ENCODE data around the gene AP4M1.
"Not testable (repeated sequence)": the region's sequence is repeated elsewhere in the genome, so short reads cannot be mapped to it uniquely, and the experiment has no call there.

AP4M1 gene

DNA sequence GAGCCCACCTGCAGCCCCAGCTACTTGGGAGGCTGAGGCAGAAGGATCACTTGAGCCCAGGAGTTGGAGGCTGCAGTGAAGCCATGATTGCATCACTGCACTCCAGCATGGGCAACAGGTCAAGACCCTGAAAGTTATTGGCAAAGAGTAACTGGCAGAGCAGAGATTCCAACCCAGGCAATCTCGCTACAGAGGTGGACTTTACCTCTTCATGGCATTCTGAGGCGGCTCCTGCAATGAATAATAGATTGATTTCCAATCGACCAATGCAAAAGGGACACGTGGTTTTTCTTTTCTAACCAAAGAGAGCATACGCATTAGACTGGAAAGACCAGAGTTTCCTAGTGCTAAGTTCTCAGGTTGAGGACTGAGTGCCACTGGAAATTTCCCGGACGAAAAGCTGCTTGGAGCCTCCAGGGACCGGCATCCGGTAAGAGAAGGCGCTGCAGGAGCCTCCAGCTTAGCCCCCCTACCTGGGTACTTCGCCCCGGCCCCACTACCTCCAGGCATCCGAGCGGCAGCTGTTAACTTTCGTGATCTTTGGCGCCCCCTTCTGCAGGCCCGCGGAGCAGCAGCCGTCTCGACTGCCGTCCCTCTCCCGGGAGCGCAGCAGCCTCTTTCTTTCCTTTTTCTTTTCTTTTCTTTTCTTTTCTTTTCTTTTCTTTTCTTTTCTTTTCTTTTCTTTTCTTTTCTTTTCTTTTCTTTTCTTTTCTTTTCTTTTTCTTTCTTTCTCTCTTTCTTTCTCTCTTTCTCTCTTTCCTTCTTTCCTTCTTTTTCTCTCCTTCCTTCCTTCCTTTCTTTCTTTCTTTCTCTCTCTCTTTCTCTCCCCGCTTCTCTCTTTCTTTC is 29.4 kb downstream of the AP4M1 start:
- DNase-seq (ENCODE audit: low read depth): peak; percentile 64

DNA sequence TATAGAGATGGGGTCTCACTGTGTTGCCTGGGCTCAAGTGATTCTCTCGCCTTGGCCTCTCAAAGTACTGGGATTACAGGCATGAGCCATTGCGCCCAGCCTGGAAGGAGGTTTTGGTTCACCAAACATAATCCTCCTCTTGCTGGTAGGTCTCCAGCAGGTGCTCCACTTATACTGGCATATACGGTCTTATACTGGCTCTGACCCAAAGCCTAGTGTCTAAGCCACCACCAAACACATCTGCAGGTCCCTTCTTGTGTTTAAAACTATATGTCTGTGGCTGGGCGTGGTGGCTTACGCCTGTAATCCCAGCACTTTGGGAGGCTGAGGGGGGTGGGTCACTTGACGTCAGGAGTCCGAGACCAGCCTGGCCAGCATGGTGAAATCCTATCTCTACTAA is 30.7 kb downstream of the AP4M1 start:
- DNase-seq (ENCODE audit: low read depth): no peak

DNA sequence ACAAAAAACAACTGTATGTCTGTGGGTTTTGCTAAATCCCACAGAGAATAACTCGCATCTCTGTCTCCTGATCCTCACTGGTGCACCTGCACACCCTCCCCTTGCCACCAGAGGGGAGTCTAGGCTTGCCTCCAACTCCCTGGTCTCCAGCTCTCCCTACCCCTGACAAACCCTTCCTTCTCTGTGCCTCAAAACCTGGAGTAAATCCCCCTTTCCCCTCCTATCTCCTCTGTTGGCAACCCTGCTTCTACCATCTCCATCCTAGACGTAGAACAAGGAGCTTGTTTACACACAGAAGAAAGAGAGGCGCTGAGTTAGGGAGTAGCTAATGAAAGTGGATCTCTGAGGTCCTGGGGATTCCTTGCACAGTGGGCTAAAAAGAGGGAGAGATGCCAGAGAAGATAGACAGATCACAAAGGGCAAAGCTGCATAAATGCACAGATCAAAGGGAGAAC is 31.3 kb downstream of the AP4M1 start:
- no peak for DNase-seq (ENCODE audit: low read depth)

DNA sequence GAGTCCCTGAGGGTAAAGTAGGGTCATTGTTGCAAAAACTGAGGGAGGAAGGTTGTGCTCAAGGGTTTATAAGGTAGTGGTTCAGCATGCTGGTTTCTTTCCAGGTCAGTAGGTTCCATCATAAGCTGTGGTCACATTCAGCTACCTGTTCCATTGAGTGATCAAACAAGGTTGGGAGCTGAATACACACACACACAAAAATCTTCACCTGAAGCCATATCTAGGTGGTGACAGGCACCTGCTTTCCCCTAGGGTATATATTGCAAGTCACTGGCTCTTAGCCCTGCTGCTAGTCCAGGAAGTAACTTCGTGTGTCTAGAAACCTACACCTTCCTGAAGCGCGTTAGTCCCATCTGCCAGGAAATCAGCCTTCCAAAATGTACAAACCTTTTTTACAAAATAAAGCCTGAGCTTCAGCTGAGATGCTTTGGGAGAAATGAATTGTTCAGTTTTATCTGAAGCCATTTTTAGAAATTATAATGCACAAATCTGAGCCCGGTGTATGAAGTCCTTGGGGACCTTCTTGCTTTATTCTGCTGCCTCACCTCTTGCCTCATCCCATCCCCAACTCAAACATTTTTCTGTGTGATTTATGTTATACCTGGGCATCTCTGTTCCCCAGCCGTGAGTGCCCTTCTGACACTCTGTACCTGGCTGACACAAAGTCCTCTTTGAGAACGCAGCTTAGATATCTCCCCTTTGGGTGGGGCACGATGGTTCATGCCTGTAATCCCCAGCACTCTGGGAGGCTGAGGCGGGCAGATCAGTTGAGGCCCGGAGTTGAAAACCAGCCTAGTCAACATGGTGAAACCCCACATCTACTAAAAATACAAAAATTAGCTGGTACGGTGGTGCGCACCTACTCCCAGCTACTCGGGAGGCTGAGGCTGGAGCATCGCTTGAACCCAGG is 36.7 kb downstream of the AP4M1 start:
- DNase-seq (ENCODE audit: low read depth): no peak

DNA sequence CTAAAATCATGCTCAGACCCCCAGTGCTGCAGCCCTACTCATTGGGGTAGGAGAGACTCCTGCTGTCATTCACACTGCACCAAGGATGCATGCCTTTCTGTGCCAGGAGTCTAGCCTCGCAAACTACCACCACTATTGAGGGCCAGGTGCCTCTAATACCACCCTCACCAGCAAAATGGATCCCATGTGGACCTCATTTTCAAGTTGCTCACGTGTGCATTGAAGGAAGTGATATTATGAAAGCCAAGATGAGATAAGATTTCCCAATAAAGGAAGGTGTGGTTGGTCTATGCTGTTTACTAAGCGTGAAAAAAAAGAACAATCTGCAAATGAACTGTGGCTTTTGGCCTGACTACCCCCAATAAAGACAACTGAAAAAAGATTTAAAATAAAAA is 40.1 kb downstream of the AP4M1 start:
- no peak for DNase-seq (ENCODE audit: low read depth)

DNA sequence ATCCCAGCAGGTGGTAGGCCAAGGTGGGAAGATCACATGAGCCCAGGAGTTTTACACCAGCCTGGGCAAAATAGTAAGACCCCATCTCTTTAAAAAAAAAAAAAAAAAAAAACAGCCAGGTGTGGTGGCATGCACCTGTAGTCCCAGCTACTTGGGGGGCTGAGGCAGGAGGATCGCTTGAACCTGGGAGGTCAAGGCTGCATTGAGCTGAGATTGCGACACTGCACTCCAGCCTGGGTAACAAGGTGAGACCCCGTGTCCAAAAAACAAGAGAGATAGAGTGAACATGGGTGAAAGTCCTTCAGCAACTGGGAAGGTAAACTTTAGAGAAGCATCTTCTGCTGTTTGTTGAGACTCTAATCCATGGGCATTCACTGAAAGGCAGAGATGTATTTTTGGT is 41.0 kb downstream of the AP4M1 start:
- DNase-seq (ENCODE audit: low read depth): no peak

DNA sequence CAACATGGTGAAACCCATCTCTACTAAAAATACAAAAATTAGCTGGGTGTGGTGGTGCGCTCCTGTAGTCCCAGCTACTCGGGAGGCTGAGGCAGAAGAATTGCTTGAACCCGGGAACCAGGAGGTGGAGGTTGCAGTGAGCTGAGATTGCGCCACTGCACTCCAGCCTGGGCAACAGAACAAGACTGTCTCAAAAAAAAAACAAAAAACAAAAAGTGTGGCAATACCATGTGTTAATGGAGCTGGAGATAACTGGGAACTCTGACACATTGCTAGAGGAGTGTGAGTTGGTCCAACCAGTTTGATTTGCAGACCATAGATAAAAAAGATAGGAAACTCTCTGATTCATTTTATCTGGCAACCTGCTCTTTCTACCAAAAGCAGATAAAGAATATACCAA is 44.9 kb downstream of the AP4M1 start:
- not testable (repeated sequence) for DNase-seq (ENCODE audit: low read depth)

DNA sequence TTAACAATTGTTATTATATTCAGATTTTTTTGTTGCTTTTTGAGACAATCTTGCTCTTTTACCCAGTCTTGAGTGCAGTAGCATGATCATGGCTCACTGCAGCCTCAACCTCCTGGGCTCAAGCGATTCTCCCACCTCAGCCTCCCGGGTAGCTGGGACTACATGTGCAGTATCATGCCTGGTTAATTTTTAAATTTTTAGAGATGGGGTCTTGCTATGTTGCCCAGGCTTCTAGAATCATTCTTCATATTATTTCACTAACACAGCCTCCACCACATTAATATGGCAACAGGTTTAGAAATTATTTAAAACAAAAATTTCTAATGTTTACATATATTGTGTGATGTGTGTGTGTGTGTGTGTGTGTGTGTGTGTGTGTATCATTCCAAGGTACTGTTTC is 45.8 kb downstream of the AP4M1 start:
- no peak for DNase-seq (ENCODE audit: low read depth)

DNA sequence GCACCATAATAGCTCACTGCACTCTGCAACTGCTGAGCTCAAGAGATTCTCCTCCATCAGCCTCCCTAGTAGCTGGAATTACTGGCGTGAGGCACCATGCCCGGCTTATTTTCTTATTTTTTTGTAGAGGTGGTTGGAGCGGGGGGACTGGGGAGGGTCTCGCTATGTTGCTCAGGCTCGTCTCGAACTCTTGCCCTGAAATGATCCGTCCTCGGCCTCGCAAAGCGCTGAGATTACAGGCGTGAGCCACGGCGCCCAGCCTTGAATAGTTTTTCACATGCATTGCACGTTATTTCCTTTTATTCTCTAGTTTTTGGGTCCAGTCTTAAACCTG is 46.7 kb downstream of the AP4M1 start:
- no peak for DNase-seq (ENCODE audit: low read depth)

DNA sequence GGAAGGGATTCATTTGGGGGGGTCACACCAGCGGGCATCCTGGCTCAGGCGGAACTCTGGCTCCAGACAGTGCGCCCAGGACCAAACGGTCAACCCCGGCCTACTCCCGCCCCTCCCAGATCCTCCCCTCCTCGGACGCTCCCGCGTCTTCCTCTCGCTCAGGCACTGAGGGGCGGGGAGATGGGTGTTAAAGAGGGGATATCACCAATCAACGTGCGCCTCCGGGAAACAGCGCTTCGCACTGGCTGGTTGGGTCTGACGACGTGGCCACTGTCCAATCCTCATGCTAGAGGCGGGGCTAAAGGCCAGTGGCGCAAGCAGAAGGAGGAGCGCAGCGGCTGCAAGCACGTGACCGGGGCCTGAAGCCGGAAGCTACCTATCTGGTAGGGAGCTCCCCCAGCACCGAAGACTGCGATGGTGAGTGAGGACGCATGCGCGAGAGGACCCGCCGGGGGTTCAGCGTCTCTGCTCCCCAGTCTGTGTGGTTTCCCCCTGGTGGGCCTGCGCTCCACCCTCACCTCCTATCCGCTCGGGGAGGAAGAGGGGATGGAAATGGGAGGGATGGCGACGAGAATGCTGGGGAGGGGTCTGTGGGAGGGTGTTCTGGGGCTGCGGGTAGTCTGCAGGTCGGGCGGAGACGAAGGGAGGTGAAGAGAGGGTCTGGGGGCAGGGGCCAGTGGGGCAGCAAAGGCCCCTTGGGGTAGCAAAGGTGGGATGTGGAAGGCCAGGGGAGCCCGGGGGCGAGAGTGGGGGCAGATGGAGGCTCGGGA is 47.3 kb downstream of the AP4M1 start, which contains the start of gene LAMTOR4:
LAMTOR4 (plus strand) TSS at position 360 of the 770 bp plus-strand sequence; CDS start at position 415, 55 bp downstream.
- DNase-seq (ENCODE audit: low read depth): peak; percentile 94

DNA sequence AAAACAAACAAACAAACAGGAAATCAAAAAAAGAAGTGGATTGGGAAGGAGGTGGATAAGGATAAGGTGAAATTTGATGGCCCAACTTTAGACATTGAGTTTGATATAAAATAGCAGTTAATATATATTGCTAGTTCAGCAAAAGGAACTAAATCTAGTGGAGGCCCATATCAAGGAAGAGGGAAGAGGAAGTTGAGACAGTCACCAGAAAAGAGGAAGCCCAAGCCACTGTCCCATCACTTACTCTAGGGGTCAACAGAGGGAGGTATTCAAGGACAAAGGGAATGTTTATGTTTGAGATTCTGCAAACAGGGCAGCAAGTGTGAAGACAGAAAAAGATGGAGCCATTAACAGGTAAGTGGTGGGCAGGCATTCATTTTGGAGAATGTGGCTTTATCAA is 51.0 kb downstream of the AP4M1 start:
- no peak for DNase-seq (ENCODE audit: low read depth)

DNA sequence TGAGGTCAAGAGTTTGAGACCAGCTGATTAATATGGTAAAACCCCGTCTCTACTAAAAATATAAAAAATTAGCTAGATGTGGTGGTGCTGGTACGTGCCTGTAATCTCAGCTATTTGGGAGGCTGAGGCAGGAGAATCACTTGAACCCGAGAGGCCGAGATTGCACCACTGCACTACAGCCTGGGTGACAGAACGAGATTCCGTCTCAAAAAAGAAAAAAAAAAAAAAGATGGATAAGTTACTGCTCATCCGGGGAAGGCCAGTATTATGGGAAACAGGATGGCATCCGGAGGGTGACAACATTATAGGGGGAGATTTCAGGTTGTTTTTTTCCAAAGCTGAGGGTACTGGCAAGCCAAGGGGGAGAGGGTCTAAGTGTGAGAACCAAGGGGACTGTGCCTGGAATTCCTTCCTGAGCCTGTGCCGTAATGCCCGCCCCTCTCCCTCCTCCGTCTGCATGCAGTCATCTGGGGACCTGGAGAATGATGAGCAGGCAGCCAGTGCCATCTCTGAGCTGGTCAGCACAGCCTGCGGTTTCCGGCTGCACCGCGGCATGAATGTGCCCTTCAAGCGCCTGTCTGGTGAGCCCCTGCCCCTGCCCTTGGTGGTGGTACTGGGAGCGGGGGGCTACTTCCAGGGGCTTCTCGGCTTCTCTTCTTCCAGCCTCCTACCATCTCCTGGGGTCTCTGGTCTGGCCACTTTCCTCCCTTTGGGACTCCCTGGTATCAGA is 51.7 kb downstream of the AP4M1 start:
- no peak for DNase-seq (ENCODE audit: low read depth)

DNA sequence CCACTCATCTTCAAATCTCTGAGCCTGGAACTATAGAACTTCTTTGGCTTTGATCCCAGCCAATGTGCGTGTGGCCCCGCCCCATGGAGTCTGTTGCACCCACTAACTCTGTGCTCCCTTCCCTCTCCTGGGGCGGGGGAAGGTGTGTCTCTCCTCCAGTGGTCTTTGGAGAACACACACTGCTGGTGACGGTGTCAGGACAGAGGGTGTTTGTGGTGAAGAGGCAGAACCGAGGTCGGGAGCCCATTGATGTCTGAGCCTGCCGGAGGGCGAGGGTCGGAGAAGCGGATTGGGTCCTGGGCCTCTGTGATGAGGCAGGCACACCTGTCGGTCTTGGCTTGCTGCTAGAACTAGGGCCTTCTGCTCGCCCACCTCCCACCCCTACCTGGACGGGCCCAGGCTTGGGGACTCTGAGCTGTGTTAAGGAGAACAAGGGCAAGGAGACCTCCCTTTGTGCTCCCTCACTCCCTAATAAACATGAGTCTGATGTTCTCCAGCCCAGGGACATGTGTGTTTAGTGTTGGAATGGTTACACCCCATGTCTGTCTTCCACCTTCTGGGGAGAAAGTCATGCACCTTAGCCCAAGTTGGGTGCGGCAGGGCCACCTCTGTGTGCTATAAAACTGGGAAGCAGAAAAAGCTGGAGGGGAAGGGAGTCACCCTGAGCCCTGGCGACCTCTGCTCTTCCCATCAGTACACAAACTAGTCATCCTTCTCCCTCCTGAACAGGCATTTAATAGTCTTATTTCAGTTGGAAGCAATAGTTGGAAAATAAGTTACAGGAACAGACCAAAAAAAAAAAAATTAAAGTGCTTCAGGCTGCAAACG is 52.5 kb downstream of the AP4M1 start:
- no peak for DNase-seq (ENCODE audit: low read depth)

DNA sequence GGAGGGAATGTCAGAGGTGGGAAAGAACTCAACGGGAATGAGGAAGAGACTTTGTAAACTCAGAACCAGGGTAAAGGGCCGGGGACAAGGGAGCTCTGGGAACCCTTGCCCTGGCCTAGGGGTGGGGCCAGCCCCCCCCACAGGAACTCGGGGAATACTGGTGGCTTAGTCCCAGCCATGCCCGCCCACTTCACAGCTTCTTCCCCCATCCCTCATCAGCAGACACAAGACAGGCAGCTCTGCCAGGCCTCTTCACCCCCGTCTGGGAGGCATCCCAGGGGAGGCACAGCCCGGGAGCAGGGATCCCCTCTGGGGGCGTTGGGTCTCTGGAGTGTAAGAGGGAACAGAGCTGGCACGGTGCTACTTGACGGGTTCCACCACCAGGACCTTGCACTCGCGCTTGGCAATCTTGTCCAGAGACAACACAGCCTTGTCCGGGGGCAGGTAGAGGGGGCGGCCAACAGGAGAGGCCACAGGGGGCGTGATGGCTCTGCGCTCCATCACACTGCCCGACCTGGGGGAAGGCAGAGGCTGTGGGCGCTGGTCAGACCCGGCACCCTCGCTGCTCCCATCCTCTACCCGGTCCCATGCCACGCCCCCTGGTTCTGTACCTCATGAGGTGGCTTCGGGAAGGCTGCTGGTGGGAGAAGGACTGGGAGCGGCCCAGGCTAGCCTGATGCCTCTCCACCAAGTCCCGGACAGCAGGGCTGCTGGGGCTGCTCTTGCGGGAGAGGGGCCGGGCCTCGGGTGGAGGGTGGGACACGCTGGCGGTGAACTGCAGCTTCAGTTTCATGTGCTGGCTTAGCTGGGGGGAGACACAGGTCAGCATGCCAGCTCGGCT is 53.4 kb downstream of the AP4M1 start:
- DNase-seq (ENCODE audit: low read depth): no peak

DNA sequence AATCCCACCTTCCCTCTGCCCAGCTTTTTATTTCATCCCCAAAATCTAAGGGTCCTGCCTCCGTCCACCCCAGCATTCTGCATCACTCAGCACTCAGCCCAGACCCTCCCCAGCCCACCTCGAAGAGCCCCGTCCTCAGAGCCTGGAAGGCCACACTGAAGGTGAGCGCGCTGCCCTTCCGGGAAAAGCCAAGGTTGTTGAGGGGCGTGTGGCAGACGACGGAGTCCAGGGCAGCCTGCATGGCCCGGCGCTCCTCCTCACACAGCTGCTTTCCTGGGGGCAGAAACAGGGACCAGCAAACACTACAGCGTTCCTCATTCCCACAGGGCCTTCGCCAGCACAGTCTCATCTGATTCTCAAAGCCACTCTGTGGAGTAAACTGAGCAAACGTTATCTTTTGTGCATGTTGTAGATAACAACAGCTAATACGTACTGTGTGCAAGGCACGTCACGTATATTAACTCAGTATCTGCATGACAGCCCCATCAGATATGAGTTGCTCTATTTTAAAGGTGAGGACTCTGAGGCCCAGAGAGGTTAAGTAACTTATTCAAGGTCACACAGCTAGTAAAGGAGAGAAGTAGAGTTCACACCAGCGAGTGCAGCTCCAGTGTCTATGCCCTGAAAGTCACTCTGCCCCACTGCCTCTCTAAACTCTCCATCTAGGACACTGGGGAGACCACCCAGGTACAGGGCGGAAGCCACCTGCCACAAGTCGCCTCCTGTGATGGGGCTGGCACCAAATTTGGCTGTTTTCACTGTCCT is 54.3 kb downstream of the AP4M1 start:
- DNase-seq (ENCODE audit: low read depth): no peak

DNA sequence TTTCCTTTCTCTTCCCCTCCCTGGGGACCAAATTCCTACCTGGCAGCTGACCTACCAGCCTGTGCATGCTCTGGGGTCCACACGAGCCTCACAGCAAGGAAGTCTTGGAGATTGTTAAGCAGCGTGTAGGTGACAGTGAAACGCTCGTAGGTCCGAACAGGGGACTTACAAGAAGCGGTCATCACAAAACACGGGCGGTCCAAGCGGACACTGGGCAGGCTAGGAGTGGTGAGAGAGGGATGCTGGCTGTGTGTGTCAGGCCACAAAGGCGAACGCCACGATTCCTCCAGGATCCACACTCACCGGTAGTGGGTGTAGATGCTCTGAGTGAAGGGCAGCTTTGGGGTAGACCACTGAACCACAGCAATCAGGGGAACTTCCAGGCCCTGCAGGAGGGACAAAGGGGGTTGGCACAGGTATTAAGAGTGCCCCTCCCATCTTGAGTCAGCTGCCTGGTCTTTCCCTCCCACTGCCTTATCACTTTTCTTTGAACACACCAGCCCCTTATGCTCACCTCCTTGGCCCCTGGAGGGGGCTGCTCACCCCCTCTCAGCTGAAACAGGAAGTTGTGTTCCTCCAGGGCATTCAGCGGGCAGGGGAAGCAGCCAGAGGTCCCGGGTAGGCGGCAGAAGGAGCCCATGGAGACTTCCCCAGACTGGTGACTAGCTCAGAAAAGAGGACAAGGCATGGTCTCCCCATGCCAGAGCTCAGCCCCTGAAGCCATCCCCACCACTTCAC is 55.1 kb downstream of the AP4M1 start:
- no peak for DNase-seq (ENCODE audit: low read depth)

DNA sequence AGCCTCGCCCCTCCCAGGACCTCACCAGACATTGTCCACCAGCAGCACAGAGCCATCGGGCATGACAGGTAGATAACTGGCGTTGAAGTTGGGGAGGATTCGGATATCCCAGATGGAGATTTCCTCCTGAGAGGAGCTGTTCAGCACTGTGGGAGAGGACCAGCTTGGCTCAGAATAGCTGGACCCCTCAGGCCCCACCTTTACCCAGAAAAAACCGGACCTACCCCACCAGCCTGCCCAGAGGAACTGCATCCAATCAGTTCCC is 55.6 kb downstream of the AP4M1 start:
- no peak for DNase-seq (ENCODE audit: low read depth)

Data from stimulated activated CD8-positive, alpha-beta memory T cell treated with anti-CD3 and anti-CD28 coated beads, Interleukin-7, amount 100 ng/mL, for 24 hours (primary cell).